OCI-LY7 (cell line): ENCODE data around the gene NTRK3. TPM values are rescaled to one million over a fixed set of nuclear protein-coding genes. Genes with fewer than 3 reads are reported as not detected.

Source experiments
- BruUV-seq: library from RNA; stranded (reverse); fragments of 400-500 nt; replicated peaks from 2 replicates; lab custom pipeline; 2021; lab: Mats Ljungman, UMichigan
- CTCF ChIA-PET: fragments of 300-600 bp; sonication (Branson Sonifier 250); formaldehyde crosslinking; loops from one replicate; lab custom pipeline; 2022; ENCODE audit warnings: antibody characterized with exemption; ENCODE audit not compliant: unreplicated experiment; lab: Charles Lee
- POLR2A ChIA-PET: fragments of 300-600 bp; sonication (Branson Sonifier 250); formaldehyde crosslinking; loops from one replicate; lab custom pipeline; 2022; ENCODE audit warnings: antibody characterized with exemption; lab: Charles Lee
- DNase-seq: peaks from one replicate; pipeline ENCODE4 v3.0.0-alpha.2; 2015; ENCODE audit warnings: low spot score
- H2AFZ ChIP-seq: fragments of 200-600 bp; sonication (generic), shearing (Covaris generic); 2 replicates; pipeline ENCODE4 v1.6.1; 2014; ENCODE audit warnings: mild to moderate bottlenecking, antibody characterized with exemption, low read length, moderate library complexity
- H3K27ac ChIP-seq: fragments of 200-600 bp; sonication (generic); 2 replicates; pipeline ENCODE4 v1.5.1; 2014; ENCODE audit warnings: mixed run types, low read depth, mild to moderate bottlenecking, moderate library complexity, low read length, inconsistent platforms; ENCODE audit not compliant: poor library complexity, severe bottlenecking
- H3K36me3 ChIP-seq: fragments of 200-600 bp; sonication (generic); 2 replicates; pipeline ENCODE4 v1.6.1; 2014; ENCODE audit warnings: mild to moderate bottlenecking, antibody characterized with exemption, low read length, moderate library complexity, mixed read lengths; ENCODE audit not compliant: insufficient read depth
- H3K4me1 ChIP-seq: fragments of 200-600 bp; sonication (generic); 2 replicates; pipeline ENCODE4 v1.5.1; 2014; ENCODE audit warnings: mild to moderate bottlenecking, low read length; ENCODE audit not compliant: insufficient read depth, poor library complexity, severe bottlenecking
- H3K4me2 ChIP-seq: fragments of 200-600 bp; sonication (generic); 2 replicates; pipeline ENCODE4 v1.6.1; 2014; ENCODE audit warnings: mild to moderate bottlenecking, low read length
- H3K4me3 ChIP-seq: fragments of 200-600 bp; sonication (generic); 2 replicates; pipeline ENCODE4 v1.5.1; 2014; ENCODE audit warnings: mild to moderate bottlenecking, low read depth, low read length; ENCODE audit not compliant: poor library complexity, severe bottlenecking
- H3K79me2 ChIP-seq: fragments of 200-600 bp; sonication (generic); 2 replicates; pipeline ENCODE4 v1.6.1; 2016; ENCODE audit warnings: low read depth, mild to moderate bottlenecking, low read length, moderate library complexity, mixed read lengths; ENCODE audit not compliant: insufficient read depth
- H3K9me2 ChIP-seq: fragments of 200-600 bp; sonication (generic); 2 replicates; pipeline ENCODE4 v1.6.1; 2016; ENCODE audit warnings: mild to moderate bottlenecking, low read length, mixed read lengths; ENCODE audit not compliant: insufficient read depth
- H3K9me3 ChIP-seq: fragments of 200-600 bp; sonication (generic); 2 replicates; pipeline ENCODE4 v1.6.1; 2014; ENCODE audit warnings: mild to moderate bottlenecking, mixed run types, low read length, mixed read lengths
- H4K20me1 ChIP-seq: fragments of 200-600 bp; sonication (generic); 2 replicates; pipeline ENCODE4 v1.6.1; 2014; ENCODE audit warnings: mild to moderate bottlenecking, antibody characterized with exemption, low read length, moderate library complexity, mixed read lengths; ENCODE audit not compliant: insufficient read depth
- CTCF ChIP-seq: fragments of 200-600 bp; sonication (generic); conservative IDR thresholded peaks from 2 replicates; pipeline ENCODE4 v1.5.1; 2014; ENCODE audit warnings: mild to moderate bottlenecking, antibody characterized with exemption, low read length, moderate library complexity, mixed read lengths
- EZH2phosphoT487 ChIP-seq: fragments of 200-600 bp; sonication (generic); IDR thresholded peaks from 2 replicates; pipeline ENCODE4 v1.6.1; 2018; ENCODE audit warnings: low read depth, borderline replicate concordance, mild to moderate bottlenecking, mixed run types, antibody characterized with exemption, low read length, moderate library complexity, mixed read lengths
- intact Hi-C: fragments of 100-400 bp; cut with micrococcal nuclease; formaldehyde crosslinking; loops from one replicate; pipeline ENCODE4 v1.10.0; 2022; ENCODE audit not compliant: unreplicated experiment
- total RNA-seq, 2 experiments: library from RNA; depleted of rRNA in 1 of 2; stranded (reverse); fragments of >200 nt in 1 of 2; shearing (Covaris generic) in 1 of 2; gene quantifications; 2 replicates each; pipeline ENCODE4 v1.2.3, GENCODE V29; 2014 to 2022

Gene NTRK3
- total RNA-seq, 2 experiments from 2014 or later: 0.50 to 2.5 TPM

GRCh38 chr15:88108991-88109390 lies 147.5 kb downstream of the NTRK3 start:
- Histone ChIP-seq H4K20me1 (no peaks in the 10 kb centered on the region), H2AFZ (no peak overlapping the region), H3K79me2 (no peaks in the 10 kb centered on the region), H3K27ac (no peak overlapping the region), H3K36me3 (no peaks in the 10 kb centered on the region), H3K4me3 (no peak overlapping the region), H3K9me3 (no peaks in the 10 kb centered on the region), H3K9me2 (no peaks in the 10 kb centered on the region), H3K4me2 (no peak overlapping the region), H3K4me1 (no peaks in the 10 kb centered on the region)
- no peak for DNase-seq
- POLR2A ChIA-PET: no interaction called here
- BruUV-seq: no TSS peak
- TF ChIP-seq CTCF: no peak
- no peak for TF ChIP-seq EZH2phosphoT487
- CTCF ChIA-PET: no interaction called here
- intact Hi-C loops: no loop called here

DNA sequence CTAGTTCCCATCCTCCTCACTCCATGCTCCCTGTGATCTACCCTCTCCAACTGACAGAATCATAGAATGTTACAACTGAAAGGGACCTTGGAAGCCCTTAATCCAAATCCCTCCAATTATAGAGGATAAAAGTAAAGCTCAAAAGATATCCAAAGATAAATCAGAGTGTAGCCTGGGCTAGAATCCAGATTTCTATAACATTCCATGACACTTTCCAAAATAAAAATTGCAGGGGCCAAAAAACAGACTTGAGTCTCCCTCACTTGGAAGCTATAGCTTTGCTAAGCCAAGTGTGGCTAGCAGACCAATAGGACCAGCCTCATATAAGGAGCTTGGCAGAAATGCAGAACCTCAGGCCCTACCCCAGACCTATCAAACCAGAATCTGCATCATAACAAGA lies 148.1 kb downstream of the NTRK3 start:
- Histone ChIP-seq H3K36me3 (no peaks in the 10 kb centered on the region), H3K27ac (no peak overlapping the region), H3K9me3 (no peaks in the 10 kb centered on the region), H3K79me2 (no peaks in the 10 kb centered on the region), H3K4me3 (no peak overlapping the region), H3K9me2 (no peaks in the 10 kb centered on the region), H4K20me1 (no peaks in the 10 kb centered on the region), H3K4me1 (no peaks in the 10 kb centered on the region), H3K4me2 (no peak overlapping the region), H2AFZ (no peak overlapping the region)
- POLR2A ChIA-PET: no interaction called here
- no TSS peak for BruUV-seq
- DNase-seq: no peak
- CTCF ChIA-PET: no interaction called here
- TF ChIP-seq CTCF: no peak
- TF ChIP-seq EZH2phosphoT487: no peak
- intact Hi-C loops: no loop called here

DNA sequence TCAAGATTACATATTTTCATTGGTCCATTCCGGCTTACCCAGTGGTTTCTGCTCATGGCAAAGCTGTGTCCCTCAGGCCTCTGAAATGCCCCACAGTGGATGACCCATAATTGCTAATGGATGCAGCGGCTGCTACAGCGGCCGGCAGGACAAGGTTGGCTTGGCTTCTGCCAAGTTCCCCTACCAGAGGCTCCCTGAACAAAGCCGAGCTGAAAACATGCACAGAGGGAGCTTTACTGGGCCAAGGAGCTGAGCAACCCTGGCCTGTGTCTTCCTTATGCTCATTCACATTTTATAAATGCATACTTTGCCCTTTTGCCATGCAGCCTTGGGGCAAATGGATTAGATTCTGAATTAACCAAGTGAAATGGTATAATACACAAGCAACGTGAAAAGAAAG lies 150.5 kb downstream of the NTRK3 start:
- H3K9me2 ChIP-seq: no peaks in the 10 kb centered on the region
- ChIA-PET CTCF (no interaction called here), POLR2A (interaction anchor here (1.3 kb wide), 1 partner anchor 17 kb away, joined by 3 read pairs; no protein-coding TSS in a partner anchor)
- TF ChIP-seq EZH2phosphoT487: no peak
- no peak for TF ChIP-seq CTCF
- H3K4me3 ChIP-seq: no peak overlapping the region
- H3K79me2 ChIP-seq: no peaks in the 10 kb centered on the region
- intact Hi-C loops: no loop called here
- H3K27ac ChIP-seq: no peak overlapping the region
- H4K20me1 ChIP-seq: no peaks in the 10 kb centered on the region
- no peak overlapping the region for H2AFZ ChIP-seq
- no peaks in the 10 kb centered on the region for H3K4me1 ChIP-seq
- H3K4me2 ChIP-seq: no peak overlapping the region
- no peak for DNase-seq
- no peaks in the 10 kb centered on the region for H3K36me3 ChIP-seq
- no TSS peak for BruUV-seq
- no peaks in the 10 kb centered on the region for H3K9me3 ChIP-seq
